Skeletal muscle tissue (tissue), 5 donors: ENCODE data around the gene LAMC3. TPM values are rescaled to one million over a fixed set of nuclear protein-coding genes. Genes with fewer than 3 reads are reported as not detected.

Experiments
- H3K27ac ChIP-seq: one replicate; pipeline ENCODE4 v1.7.0; 2013; ENCODE audit warnings: mild to moderate bottlenecking, low read depth, low read length, inconsistent platforms
- H3K27me3 ChIP-seq, 3 donors: one replicate each; pipeline ENCODE4 v1.7.0; 2013; ENCODE audit warnings: low read length in 3 of 3; ENCODE audit not compliant: control insufficient read depth in 3 of 3, insufficient read depth in 3 of 3
- H3K36me3 ChIP-seq, 3 donors: one replicate each; pipeline ENCODE4 v1.7.0; 2013; ENCODE audit warnings: low read length in 3 of 3; ENCODE audit not compliant: control insufficient read depth in 3 of 3, insufficient read depth in 3 of 3
- H3K4me1 ChIP-seq, 3 donors: one replicate each; pipeline ENCODE4 v1.7.0; 2013; ENCODE audit warnings: low read length in 3 of 3, mild to moderate bottlenecking in 3 of 3; ENCODE audit not compliant: control insufficient read depth in 3 of 3, insufficient read depth in 3 of 3
- H3K4me3 ChIP-seq, 3 donors: one replicate each; pipeline ENCODE4 v1.7.0; 2013; ENCODE audit warnings: low read length in 3 of 3
- H3K9ac ChIP-seq, 3 donors: one replicate each; pipeline ENCODE4 v1.7.0; 2013; ENCODE audit warnings: low read length in 3 of 3, mild to moderate bottlenecking in 3 of 3, moderate library complexity in 2 of 3, low read depth in 1 of 3
- H3K9me3 ChIP-seq, 3 donors: one replicate each; pipeline ENCODE4 v1.7.0; 2013; ENCODE audit warnings: low read length in 3 of 3; ENCODE audit not compliant: control insufficient read depth in 3 of 3
- small RNA-seq: library from RNA; depleted of rRNA; stranded (forward); fragments of <200 nt; gene quantifications from one replicate; pipeline ENCODE3, GENCODE V24; 2014
- total RNA-seq: library from RNA; depleted of rRNA; stranded (reverse); fragments of >200 nt; gene quantifications from one replicate; pipeline ENCODE4 v1.2.3, GENCODE V29; 2014
- donor health status: Osteomylitis.

Gene LAMC3
- total RNA-seq, 1 donor from 2014 or later: 0.52 TPM

GRCh38 chr9:131125038-131125287, 116.0 kb downstream of the LAMC3 start:
- Histone ChIP-seq H3K27ac (peak overlapping the region; percentile 85), H3K4me1 (peaks cover 15 to 27% (median 21%) of the 10 kb centered on the region in 3 donors), H3K4me3 (peak overlapping the region; percentile 81 to 100 (median 99)), H3K9ac (peak overlapping the region; percentile 88 to 100 (median 98)), H3K36me3 (peaks cover 21 to 37% (median 26%) of the 10 kb centered on the region in 3 donors), H3K27me3 (no peaks in the 10 kb centered on the region), H3K9me3 (no peaks in the 10 kb centered on the region)

- Histone ChIP-seq H3K27ac (peak within 1 kb of the TSS; percentile 85), H3K9ac (peak within 1 kb of the TSS; percentile 98 to 100 (median 100)), H3K27me3 (no peaks in the 10 kb centered on the region), H3K36me3 (peaks cover 25 to 35% (median 30%) of the 10 kb centered on the region in 3 donors), H3K9me3 (no peaks in the 10 kb centered on the region), H3K4me3 (peak within 1 kb of the TSS; percentile 99 to 100 (median 100)), H3K4me1 (peaks cover 15 to 27% (median 21%) of the 10 kb centered on the region in 3 donors)
These were observed 116.5 kb downstream of the LAMC3 start, which contains the start of gene NUP214 for GRCh38 chr9:131125288-131126058. NUP214 (plus strand) TSS chr9:131125586; CDS start chr9:131125705, 119 bp downstream.

- peaks cover 15 to 27% (median 21%) of the 10 kb centered on the region in 3 donors for H3K4me1 ChIP-seq
- peaks cover 28 to 35% (median 34%) of the 10 kb centered on the region in 3 donors for H3K36me3 ChIP-seq
- H3K27ac ChIP-seq: peak overlapping the region; percentile 85
- no peaks in the 10 kb centered on the region for H3K9me3 ChIP-seq
- no peaks in the 10 kb centered on the region for H3K27me3 ChIP-seq
- peak overlapping the region; percentile 98 to 100 (median 100) for H3K9ac ChIP-seq
- H3K4me3 ChIP-seq: peak overlapping the region; percentile 99 to 100 (median 100)
These were observed 117.1 kb downstream of the LAMC3 start for GRCh38 chr9:131126059-131126426.

GRCh38 chr9:131129183-131129582, 120.2 kb downstream of the LAMC3 start:
- H3K36me3 ChIP-seq: peaks cover 42 to 64% (median 58%) of the 10 kb centered on the region in 3 donors
- H3K4me1 ChIP-seq: peaks cover 15 to 27% (median 21%) of the 10 kb centered on the region in 3 donors
- no peaks in the 10 kb centered on the region for H3K9me3 ChIP-seq
- no peak overlapping the region for H3K27ac ChIP-seq
- no peaks in the 10 kb centered on the region for H3K27me3 ChIP-seq
- H3K4me3 ChIP-seq: no peak overlapping the region
- no peak overlapping the region for H3K9ac ChIP-seq

GRCh38 chr9:131138676-131139075, 129.7 kb downstream of the LAMC3 start:
- H3K9me3 ChIP-seq: no peaks in the 10 kb centered on the region
- H3K27me3 ChIP-seq: no peaks in the 10 kb centered on the region
- H3K4me3 ChIP-seq: no peak overlapping the region
- H3K4me1 ChIP-seq: no peaks in the 10 kb centered on the region
- no peak overlapping the region for H3K9ac ChIP-seq
- H3K27ac ChIP-seq: no peak overlapping the region
- peaks cover 57 to 87% (median 83%) of the 10 kb centered on the region in 3 donors for H3K36me3 ChIP-seq

- Histone ChIP-seq H3K27ac (no peak overlapping the region), H3K9me3 (no peaks in the 10 kb centered on the region), H3K36me3 (peaks cover 59 to 86% (median 80%) of the 10 kb centered on the region in 3 donors), H3K27me3 (no peaks in the 10 kb centered on the region), H3K4me3 (no peak overlapping the region), H3K9ac (no peak overlapping the region), H3K4me1 (no peaks in the 10 kb centered on the region)
These were observed 131.1 kb downstream of the LAMC3 start for GRCh38 chr9:131140112-131140511.

- Histone ChIP-seq H3K4me3 (no peak overlapping the region), H3K27me3 (no peaks in the 10 kb centered on the region), H3K4me1 (no peaks in the 10 kb centered on the region), H3K36me3 (peaks cover 62 to 87% (median 80%) of the 10 kb centered on the region in 3 donors), H3K9ac (no peak overlapping the region), H3K9me3 (no peaks in the 10 kb centered on the region), H3K27ac (no peak overlapping the region)
These were observed 131.6 kb downstream of the LAMC3 start for GRCh38 chr9:131140550-131140949.

- Histone ChIP-seq H3K9ac (no peak overlapping the region), H3K27ac (no peak overlapping the region), H3K27me3 (no peaks in the 10 kb centered on the region), H3K4me1 (no peaks in the 10 kb centered on the region), H3K4me3 (no peak overlapping the region), H3K36me3 (peaks cover 58 to 84% (median 78%) of the 10 kb centered on the region in 3 donors), H3K9me3 (no peaks in the 10 kb centered on the region)
These were observed 133.2 kb downstream of the LAMC3 start for GRCh38 chr9:131142160-131142559.

Small RNA genes within 50 kb of the gene (small RNA-seq; reads per million reads assigned to genes)
- gene RF00322 (not detected), gene RNU6-881P (not detected)

Other genes starting within 250 kb of the LAMC3 start
- 27.7 TPM for gene ABL1, start 173.9 kb upstream of the LAMC3 start, total RNA-seq
- gene QRFP, start 112.4 kb upstream of the LAMC3 start, total RNA-seq: not detected
- not detected for gene FIBCD1, start 69.9 kb upstream of the LAMC3 start, total RNA-seq
- gene AIF1L, start 87.4 kb downstream of the LAMC3 start, total RNA-seq: 12.0 TPM
- gene NUP214, start 116.4 kb downstream of the LAMC3 start, total RNA-seq: 20.9 TPM